ENCODE results near the gene CAPN13. TPM values are rescaled to one million over a fixed set of nuclear protein-coding genes. Genes with fewer than 3 reads are reported as not detected.

CAPN13 gene
- total RNA-seq, 4 donors from 2014 or later = 38.0 to 396 (median 330) TPM

- TF ChIP-seq POLR2A (IDR thresholded peaks at IDR 0.05) (no peak), CTCF (IDR thresholded peaks at IDR 0.05) (no peak)
- H3K9me3 ChIP-seq = no peaks in the 10 kb centered on the region
- H3K27me3 ChIP-seq = no peaks in the 10 kb centered on the region
- DNase-seq = no peak
- H3K4me3 ChIP-seq = no peak overlapping the region
- H3K36me3 ChIP-seq = no peaks in the 10 kb centered on the region
- H3K27ac ChIP-seq = no peak overlapping the region
- peaks cover 0 to 13% (median 0%) of the 10 kb centered on the region in 4 donors for H3K4me1 ChIP-seq
Measured at GRCh38 chr2:30798536-30798991, 8.7 kb downstream of the CAPN13 start.

GRCh38 chr2:30797381-30798015 is 9.7 kb downstream of the CAPN13 start:
- TF ChIP-seq CTCF (IDR thresholded peaks at IDR 0.05) (no peak), POLR2A (IDR thresholded peaks at IDR 0.05) (no peak)
- H3K4me3 ChIP-seq = no peak overlapping the region
- no peaks in the 10 kb centered on the region for H3K27me3 ChIP-seq
- DNase-seq = no peak
- H3K4me1 ChIP-seq = peaks cover 0 to 13% (median 0%) of the 10 kb centered on the region in 4 donors
- H3K36me3 ChIP-seq = no peaks in the 10 kb centered on the region
- no peak overlapping the region for H3K27ac ChIP-seq
- H3K9me3 ChIP-seq = no peaks in the 10 kb centered on the region

- Histone ChIP-seq H3K9me3 (no peaks in the 10 kb centered on the region), H3K27me3 (no peaks in the 10 kb centered on the region), H3K4me3 (no peak overlapping the region), H3K27ac (no peak overlapping the region), H3K36me3 (no peaks in the 10 kb centered on the region), H3K4me1 (peaks cover 0 to 13% (median 0%) of the 10 kb centered on the region in 4 donors)
- no peak for DNase-seq
- TF ChIP-seq CTCF (IDR thresholded peaks at IDR 0.05) (no peak), POLR2A (IDR thresholded peaks at IDR 0.05) (no peak)
Measured at GRCh38 chr2:30796699-30797098, 10.5 kb downstream of the CAPN13 start.

- H3K9me3 ChIP-seq = no peaks in the 10 kb centered on the region
- H3K27me3 ChIP-seq = no peaks in the 10 kb centered on the region
- DNase-seq = no peak
- H3K27ac ChIP-seq = no peak overlapping the region
- H3K36me3 ChIP-seq = no peaks in the 10 kb centered on the region
- H3K4me1 ChIP-seq = peaks cover 0 to 10% (median 0%) of the 10 kb centered on the region in 4 donors
- TF ChIP-seq POLR2A (IDR thresholded peaks at IDR 0.05) = no peak
- TF ChIP-seq CTCF (IDR thresholded peaks at IDR 0.05) = no peak
- H3K4me3 ChIP-seq = no peak overlapping the region
Measured at GRCh38 chr2:30792521-30792920, 14.7 kb downstream of the CAPN13 start.

GRCh38 chr2:30790879-30791278 is 16.4 kb downstream of the CAPN13 start:
- H3K27ac ChIP-seq = peak overlapping the region in 1 of 4 donors; percentile 10
- no peaks in the 10 kb centered on the region for H3K36me3 ChIP-seq
- no peaks in the 10 kb centered on the region for H3K27me3 ChIP-seq
- H3K4me1 ChIP-seq = peaks cover 0 to 10% (median 0%) of the 10 kb centered on the region in 4 donors
- TF ChIP-seq POLR2A (IDR thresholded peaks at IDR 0.05) = no peak
- no peak for TF ChIP-seq CTCF (IDR thresholded peaks at IDR 0.05)
- H3K4me3 ChIP-seq = no peak overlapping the region
- H3K9me3 ChIP-seq = no peaks in the 10 kb centered on the region
- DNase-seq = peak in 1 of 3 donors; percentile 63

All from Peyer's patch (tissue), 4 donors.